ENCODE data around the gene POLDIP2. TPM values are rescaled to one million over a fixed set of nuclear protein-coding genes. Genes with fewer than 3 reads are reported as not detected.

Gene POLDIP2
- total and polyA plus RNA-seq, 9 donors: 37.4 to 110 (median 59.6) TPM

DNA sequence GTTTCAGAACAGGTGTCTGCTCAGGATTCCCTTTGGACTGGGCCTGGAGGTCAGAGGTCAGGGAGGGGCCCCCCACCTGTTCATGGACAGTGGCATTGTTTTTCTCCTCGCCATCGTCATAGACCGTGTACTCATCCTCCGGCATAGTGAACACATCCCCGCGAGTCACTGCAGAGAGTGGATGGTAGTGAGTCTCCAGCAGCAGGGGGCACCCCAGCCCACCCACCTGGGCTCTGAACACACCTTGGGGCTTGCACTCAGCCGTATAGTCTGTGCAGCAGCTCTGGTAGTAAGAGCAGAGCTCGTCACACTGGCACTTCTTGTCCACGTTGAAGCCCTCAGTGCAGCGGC, 12.3 kb upstream of the POLDIP2 start:
- no peak overlapping the region for H3K27ac ChIP-seq
- no peaks in the 10 kb centered on the region for H3K36me3 ChIP-seq
- no peaks in the 10 kb centered on the region for H3K27me3 ChIP-seq
- H3K4me1 ChIP-seq (ENCODE audit: insufficient read depth): peaks cover 7% of the 10 kb centered on the region
- WGBS, 3 donors: 58 to 69% (median 59%) methylated on average over 9 to 10 of the region's 10 CpGs
- TF ChIP-seq, protein P1, sequence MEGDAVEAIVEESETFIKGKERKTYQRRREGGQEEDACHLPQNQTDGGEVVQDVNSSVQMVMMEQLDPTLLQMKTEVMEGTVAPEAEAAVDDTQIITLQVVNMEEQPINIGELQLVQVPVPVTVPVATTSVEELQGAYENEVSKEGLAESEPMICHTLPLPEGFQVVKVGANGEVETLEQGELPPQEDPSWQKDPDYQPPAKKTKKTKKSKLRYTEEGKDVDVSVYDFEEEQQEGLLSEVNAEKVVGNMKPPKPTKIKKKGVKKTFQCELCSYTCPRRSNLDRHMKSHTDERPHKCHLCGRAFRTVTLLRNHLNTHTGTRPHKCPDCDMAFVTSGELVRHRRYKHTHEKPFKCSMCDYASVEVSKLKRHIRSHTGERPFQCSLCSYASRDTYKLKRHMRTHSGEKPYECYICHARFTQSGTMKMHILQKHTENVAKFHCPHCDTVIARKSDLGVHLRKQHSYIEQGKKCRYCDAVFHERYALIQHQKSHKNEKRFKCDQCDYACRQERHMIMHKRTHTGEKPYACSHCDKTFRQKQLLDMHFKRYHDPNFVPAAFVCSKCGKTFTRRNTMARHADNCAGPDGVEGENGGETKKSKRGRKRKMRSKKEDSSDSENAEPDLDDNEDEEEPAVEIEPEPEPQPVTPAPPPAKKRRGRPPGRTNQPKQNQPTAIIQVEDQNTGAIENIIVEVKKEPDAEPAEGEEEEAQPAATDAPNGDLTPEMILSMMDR (IDR thresholded peaks at IDR 0.05): no peak
- TF ChIP-seq EP300 (IDR thresholded peaks at IDR 0.05) (no peak), POLR2A (IDR thresholded peaks at IDR 0.05) (no peak)
- no peaks in the 10 kb centered on the region for H3K9me3 ChIP-seq
- intact Hi-C loops (cut with DNase I): no loop called here
- H3K4me3 ChIP-seq: no peak overlapping the region
- no peak for DNase-seq

DNA sequence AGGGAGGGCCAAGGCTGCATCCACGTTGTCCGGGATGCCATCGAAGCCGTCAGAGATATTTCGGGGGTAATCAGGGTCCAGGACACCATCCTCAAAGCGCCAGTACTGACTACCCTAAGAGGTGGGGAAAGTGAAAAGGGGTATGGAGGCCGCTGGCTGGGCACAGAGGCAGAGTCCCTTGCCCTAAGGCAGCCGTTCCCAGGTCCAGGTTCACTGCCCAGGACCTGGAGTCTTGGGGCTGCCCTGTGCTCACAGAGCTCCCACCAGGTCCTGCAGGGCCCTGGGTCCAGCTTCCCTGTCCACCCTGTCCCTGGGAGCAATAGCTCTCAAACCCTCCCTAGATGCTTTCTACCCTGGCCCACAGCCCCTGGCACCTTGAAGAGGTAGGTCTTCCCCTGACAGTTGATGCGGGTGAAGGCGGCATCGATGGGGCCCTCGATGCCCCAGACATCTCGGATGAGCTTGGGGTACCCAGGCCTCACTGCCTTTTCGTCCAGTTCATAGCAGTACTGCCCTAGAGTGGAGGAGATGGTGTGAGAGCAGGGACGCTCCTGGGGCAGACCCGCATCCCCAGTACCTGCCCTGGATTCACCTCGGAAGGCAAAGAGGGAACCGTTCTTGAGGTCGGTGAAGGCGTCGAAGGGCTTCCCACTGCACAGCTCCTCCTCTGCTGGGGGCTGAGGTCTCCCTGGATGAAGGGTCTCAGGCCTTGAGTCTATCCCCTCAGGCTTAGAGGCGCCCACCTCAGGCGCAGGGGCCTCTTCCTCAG, 11.8 kb upstream of the POLDIP2 start:
- 87 to 93% (median 93%) methylated on average over 23 of the region's 23 CpGs for WGBS, 3 donors
- H3K27ac ChIP-seq: no peak overlapping the region
- no peak for DNase-seq
- TF ChIP-seq POLR2A (IDR thresholded peaks at IDR 0.05) (no peak), EP300 (IDR thresholded peaks at IDR 0.05) (no peak)
- TF ChIP-seq, protein P1 (IDR thresholded peaks at IDR 0.05): no peak
- H3K27me3 ChIP-seq: no peaks in the 10 kb centered on the region
- no peaks in the 10 kb centered on the region for H3K36me3 ChIP-seq
- H3K4me1 ChIP-seq (ENCODE audit: insufficient read depth): peaks cover 7% of the 10 kb centered on the region
- no peaks in the 10 kb centered on the region for H3K9me3 ChIP-seq
- H3K4me3 ChIP-seq: no peak overlapping the region
- intact Hi-C loops (cut with DNase I): no loop called here

DNA sequence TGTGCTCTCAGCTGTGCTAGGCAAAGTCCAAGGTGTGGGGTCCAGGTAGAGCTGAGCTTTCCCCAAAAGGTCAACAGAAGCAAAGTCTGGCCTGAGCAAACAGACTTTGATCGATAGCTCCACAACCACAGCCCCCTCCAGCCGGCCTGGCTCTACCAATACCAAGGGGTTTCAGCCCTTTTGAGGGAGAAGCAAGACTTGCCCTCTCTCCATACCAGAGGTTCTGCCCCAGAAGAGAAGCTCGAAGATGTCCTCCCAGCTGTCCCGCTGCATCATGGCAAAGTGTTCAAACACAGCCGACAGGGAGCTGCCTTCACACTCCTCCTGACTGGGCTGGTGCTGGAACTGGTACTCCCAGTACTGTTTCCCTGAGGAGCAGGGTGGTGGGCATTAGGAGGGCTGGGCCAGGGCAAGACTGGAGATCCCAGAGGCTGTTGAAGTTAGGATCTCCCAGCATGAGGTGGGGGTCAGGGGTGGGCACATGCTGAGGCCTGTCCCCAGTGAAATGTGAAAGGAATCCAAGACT, 11.0 kb upstream of the POLDIP2 start:
- intact Hi-C loops (cut with DNase I): no loop called here
- WGBS, 3 donors: 81 to 89% (median 83%) methylated on average over 5 of the region's 5 CpGs

DNA sequence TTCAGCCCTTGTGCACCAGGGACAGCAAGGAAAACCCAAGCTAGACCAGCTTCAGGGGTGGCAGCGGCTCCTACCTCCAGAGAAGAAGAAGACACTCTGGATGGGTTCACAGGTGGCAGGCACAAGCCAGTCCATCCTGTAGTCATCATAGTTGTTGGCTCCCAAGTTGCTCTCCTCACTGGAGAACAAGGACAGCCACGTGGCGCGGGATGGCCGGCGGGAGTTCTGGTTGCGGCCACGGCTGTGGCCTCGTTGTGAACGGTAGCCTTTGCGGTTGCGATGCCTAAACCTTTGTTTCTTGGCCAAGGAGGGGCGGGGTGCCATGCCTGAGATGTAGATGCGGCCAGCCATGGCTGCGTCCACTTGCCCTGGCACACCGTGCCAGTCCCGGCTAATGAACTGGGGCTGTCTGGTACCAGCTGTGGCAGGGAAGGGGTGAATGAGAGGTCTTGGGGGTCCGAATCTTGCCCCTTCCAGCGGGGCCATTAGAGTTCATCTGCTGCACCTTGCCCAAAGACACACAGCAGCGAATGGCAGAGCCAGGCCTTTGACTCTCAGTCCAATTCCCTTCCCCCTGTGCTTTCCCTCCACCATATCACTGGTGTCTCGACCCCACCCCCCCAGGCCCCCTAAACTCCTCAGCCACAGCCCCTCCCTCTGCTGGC, 10.4 kb upstream of the POLDIP2 start:
- H3K9me3 ChIP-seq: no peaks in the 10 kb centered on the region
- H3K4me3 ChIP-seq: no peak overlapping the region
- H3K4me1 ChIP-seq (ENCODE audit: insufficient read depth): peaks cover 4% of the 10 kb centered on the region
- intact Hi-C loops (cut with DNase I): no loop called here
- 88 to 91% (median 89%) methylated on average over 21 of the region's 21 CpGs for WGBS, 3 donors
- no peak overlapping the region for H3K27ac ChIP-seq
- H3K27me3 ChIP-seq: no peaks in the 10 kb centered on the region
- no peak for DNase-seq
- TF ChIP-seq EP300 (IDR thresholded peaks at IDR 0.05) (no peak), POLR2A (IDR thresholded peaks at IDR 0.05) (no peak)
- TF ChIP-seq, protein P1 (IDR thresholded peaks at IDR 0.05): no peak
- no peaks in the 10 kb centered on the region for H3K36me3 ChIP-seq

More for the DNA sequence above, 11.0 kb upstream of the POLDIP2 start:
- Histone ChIP-seq H3K4me1 (ENCODE audit: insufficient read depth) (peaks cover 7% of the 10 kb centered on the region), H3K4me3 (no peak overlapping the region), H3K27me3 (no peaks in the 10 kb centered on the region), H3K9me3 (no peaks in the 10 kb centered on the region), H3K27ac (no peak overlapping the region), H3K36me3 (no peaks in the 10 kb centered on the region)
- no peak for DNase-seq
- no peak for TF ChIP-seq EP300 (IDR thresholded peaks at IDR 0.05)
- TF ChIP-seq POLR2A (IDR thresholded peaks at IDR 0.05): no peak

DNA sequence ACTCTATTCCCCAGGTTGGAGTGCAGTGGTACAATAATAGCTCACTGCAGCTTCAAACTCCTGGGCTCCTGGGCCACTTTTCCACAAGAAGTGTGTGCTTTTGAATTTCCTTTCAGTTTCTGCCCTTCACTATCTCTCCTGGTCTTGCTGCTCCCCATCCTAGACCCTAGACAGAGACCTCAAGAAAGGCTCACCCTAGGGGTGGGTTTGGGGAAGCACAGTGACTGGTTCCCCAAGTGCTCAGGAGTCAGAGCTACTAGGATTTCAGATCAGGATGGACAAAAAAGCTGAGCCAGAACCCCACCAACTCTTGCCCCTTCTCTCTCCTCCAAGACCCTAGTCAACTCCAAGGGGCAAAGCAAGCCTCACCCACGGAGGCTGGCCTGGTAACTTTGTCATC, 9.3 kb upstream of the POLDIP2 start:
- no peak for DNase-seq
- 72 to 82% (median 80%) methylated on average over 1 of the region's 1 CpG for WGBS, 3 donors
- H3K4me3 ChIP-seq: no peak overlapping the region
- no peaks in the 10 kb centered on the region for H3K4me1 ChIP-seq (ENCODE audit: insufficient read depth)
- no peak overlapping the region for H3K27ac ChIP-seq
- H3K9me3 ChIP-seq: no peaks in the 10 kb centered on the region
- intact Hi-C loops (cut with DNase I): no loop called here
- TF ChIP-seq POLR2A (IDR thresholded peaks at IDR 0.05): no peak
- TF ChIP-seq, protein P1 (IDR thresholded peaks at IDR 0.05): no peak
- no peak for TF ChIP-seq EP300 (IDR thresholded peaks at IDR 0.05)
- H3K27me3 ChIP-seq: no peaks in the 10 kb centered on the region
- H3K36me3 ChIP-seq: no peaks in the 10 kb centered on the region

All from ovary (tissue), 9 donors.